Left hindlimb (tissue), 1 donor: ENCODE results near the gene NFATC2.

Source experiments
- DNase-seq: peaks from one replicate; pipeline ENCODE4 v3.0.0-alpha.2; 2018

The NFATC2 gene

DNA sequence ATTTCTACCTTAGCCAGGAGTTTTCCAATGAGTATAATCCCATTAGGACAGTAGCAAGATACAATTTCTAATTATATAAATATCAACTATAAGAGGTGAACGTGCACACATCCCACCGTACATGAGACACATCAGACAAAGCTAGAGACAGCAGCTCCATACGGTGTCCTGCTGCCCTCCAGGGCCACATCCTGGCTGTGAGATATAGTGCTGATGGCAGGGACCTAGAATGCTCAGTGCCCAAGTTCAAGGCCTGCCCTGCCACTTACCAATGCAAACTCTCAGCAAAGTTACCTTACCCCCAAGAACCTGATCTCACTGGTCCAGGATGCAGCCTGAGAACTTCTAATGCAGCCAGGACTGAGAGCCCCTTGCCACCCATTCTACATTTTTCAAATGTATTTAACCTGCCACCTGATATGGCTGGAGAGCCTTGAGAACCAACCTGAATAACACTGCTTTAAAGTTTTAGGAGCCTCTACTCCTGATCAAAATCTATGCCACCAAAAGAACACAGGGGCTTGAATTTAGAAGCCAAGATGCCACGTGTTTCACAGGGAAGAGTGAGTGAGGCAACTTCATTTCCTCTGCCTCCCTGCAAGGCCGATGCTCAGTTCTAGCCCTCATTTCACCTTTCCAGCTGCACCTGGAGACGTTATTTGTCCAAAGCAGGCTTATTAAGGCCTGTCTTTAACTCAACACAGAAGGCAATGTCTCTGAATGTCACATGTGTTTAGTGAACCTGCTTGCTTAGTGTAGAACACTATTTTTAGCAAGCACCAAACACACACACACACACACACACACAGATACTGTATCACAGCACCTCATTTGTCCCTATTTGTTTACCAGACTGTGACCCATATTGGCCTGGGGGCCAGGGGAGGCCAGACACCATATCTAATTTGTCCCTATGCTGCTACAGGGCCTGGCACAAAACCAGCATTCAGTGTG is 6.1 kb downstream of the NFATC2 start:
- no peak for DNase-seq

DNA sequence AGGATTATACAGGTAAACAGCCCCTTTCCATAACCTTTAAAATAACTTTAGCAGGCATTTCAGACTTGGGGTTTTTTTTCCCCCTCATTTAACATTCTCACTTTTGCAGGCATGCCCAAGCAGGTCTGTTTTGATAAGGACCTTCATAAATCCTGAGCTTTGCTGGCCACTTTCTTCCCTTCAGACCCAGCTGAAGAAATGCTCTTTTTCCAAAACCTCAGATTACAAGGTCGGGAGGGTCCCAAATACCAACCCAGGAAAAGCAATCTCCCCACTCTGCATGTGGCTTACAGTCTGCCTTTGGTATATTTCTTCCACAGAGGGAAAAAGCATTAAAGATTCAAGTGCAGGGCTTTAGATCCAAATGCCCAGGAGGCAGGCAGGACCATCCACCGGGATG is 6.8 kb downstream of the NFATC2 start:
- DNase-seq, result no peak

DNA sequence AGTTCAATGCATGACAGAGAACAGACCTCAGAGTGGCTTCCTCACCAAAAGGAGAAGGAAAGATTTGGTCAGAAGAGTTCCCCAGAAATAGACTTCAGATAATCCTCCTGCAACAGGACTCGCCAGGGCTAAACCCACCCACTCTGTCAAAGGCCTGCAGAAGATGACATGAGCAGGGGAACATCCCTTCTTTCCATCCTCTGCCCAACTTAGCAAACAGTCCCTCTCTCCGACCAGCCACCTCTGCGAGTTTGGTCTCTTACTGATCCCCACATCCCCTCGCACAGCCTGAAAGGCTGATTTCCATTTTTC is 7.5 kb downstream of the NFATC2 start:
- DNase-seq, result no peak

DNA sequence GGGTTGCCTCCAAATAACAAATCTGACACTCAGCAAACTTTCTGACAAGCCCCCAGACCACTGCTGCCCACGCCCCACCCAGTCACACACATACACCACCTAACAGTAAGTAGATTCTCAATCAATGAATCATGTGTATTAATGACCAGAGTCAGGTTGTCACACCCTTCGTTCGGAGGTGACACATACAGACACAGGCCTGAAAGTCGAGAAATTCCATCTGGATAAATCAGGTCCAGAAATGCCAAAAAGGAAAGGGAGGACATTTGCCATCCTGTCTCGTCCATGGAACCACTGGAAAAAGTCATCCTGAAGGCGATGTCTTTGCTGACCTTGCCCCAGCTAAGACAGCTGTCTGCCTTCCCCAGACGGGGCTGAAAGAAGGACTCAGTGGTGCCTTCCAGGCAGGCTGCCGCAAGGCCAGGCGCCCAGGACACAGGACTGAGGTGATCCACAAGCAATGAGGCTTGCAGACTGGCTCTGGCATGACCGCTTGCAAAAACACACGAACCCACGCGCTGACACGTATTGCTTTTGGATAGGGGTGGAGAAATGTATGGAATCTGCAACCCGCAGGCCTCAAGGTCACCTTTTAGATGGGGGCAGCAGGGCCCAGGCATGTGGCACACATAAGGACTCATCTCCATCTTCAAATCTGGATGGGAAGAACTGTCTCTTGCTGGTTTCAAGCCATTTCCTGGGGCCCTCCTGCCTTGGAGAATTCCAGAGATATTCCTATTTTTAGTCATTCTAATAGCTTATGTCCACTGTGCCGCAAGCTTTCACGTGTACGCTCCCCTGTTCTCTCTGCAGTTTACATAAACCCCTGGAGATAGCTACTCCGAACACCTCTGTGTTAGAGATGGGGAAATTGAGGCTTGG is 9.0 kb downstream of the NFATC2 start:
- DNase-seq, result no peak

DNA sequence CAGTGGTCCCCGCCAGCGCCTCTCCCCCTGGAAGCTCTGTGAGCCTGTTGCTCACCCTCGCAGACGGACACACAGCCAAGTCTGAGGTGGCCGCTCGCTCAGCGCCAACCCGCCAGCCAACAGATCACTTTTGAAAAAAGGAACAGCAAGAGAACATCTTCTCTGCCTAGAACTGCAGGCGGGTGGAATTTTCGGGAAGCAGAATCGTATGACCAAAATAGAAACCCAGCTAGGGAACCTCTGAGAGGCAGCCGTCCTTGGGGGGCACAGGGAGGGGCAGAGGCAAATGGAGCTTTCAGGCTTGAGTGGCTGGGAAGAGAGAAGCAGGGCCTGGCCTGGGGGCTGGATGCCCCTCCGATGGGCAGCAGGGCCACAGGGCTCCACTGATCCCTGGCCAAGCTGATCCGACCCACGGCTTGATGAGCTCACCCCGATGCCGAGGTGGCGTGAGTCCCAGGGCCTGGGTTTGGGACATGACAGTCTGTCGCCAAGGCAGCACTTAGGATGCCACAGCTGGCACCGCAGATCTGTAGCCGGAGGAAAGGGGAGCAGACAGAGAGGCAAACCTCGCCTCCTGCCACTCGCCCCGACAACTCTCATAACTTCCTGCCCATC is 9.8 kb downstream of the NFATC2 start:
- peak; percentile 80 for DNase-seq

DNA sequence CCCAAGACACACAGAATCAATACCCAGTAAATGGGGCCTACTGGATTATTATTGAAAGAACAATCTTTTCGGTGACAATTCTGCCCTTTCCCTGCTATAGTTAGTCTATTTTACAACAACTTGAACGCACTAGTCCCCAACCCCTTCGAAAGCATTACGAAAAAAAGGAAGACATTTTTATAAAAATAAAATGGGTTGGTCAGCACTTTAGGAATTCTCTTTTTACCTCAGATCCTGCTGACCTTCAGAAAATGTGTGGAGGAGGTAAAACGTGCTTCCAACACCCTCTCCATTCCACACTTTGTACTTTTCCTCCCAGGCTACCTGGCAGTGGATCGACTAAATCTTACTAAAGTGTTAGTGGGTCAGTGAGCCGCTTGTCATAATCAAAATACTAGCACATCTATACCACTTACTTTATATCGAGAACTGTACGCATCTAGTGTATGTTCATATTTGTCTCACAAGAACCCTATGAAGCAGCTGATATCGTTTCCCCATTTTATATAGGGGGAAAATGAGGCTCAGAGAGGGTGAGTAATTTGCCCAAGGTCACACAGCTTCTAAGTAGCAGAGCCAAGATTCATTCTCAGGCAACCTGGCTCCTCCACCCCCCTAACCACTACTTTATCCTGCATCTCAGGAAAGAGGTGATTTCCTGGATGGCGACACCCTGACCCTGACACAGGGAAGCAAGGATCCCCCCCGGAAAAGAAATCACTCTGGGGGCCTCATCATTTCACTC is 10.6 kb downstream of the NFATC2 start:
- DNase-seq, result no peak

DNA sequence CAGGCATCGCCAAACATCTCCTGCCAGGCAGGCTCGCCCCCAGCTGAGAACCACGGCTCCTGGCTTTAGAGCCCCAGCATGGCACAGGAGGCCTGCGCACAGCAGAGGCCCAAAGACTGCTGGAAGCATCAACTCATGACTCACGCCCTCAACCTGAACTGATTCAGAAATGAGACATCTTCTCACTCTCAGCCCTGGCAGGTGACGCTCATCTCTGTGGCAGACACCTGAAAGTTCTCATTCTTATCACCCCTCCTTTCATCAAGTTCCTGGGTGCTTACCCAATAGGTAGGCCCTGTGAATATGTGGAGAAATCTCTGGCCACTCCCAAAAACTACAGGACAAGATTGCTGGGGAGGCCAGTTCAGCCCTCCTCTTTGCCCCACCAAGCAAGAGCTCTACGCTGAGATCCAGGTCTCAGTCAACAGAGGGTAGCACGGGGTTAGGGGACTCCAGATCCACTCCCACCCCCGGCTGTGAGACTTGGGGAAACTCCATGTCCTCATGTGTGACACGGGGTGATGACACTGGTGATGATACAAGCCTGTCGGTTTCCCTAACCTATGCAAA is 11.3 kb downstream of the NFATC2 start:
- no peak for DNase-seq

DNA sequence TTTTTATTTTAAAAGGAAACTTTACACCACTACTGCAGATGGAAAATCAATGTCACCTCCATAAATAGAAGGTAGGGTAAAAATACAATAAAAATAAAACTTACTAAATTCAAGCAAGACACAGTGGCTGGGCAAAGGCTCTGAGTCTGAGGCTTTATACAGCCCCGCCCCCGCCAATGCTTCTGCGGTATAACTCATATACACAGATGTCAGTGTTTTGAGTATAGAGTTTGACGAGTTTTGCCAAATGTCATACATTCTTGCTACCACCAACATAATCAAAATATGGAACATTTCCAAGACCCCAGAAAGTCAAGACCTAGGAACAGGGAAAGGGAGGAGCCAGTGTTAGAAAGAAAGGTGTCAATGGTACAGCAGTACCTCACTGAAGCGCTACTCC is 12.8 kb downstream of the NFATC2 start:
- DNase-seq, result no peak

DNA sequence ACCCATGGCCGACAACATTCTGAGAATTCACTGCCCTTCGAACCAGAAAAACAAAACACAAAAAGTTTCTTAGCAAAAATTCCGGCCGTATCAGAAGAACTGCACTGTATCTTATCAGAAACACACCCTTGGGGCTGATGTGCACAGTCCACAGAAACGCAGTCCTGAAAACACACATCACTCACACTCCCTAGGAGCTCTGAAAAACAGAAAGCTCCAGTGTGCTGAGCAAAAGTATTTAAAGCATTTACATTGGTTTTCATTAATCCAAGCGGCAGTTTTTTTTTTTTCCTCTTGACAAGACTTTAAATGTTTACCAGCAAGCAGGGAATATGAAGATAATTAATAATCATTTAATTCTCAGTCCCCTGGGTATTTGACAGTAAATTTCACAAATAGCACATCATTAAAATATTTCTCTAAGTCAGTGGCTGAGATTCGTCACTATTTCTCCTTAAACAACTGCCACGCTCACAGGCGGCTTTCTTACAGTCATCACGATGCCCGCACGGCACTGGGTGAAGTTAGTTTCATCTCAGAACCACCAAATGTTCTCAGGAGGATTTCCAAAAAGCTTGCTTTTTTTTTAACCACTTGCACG is 13.3 kb downstream of the NFATC2 start:
- no peak for DNase-seq

DNA sequence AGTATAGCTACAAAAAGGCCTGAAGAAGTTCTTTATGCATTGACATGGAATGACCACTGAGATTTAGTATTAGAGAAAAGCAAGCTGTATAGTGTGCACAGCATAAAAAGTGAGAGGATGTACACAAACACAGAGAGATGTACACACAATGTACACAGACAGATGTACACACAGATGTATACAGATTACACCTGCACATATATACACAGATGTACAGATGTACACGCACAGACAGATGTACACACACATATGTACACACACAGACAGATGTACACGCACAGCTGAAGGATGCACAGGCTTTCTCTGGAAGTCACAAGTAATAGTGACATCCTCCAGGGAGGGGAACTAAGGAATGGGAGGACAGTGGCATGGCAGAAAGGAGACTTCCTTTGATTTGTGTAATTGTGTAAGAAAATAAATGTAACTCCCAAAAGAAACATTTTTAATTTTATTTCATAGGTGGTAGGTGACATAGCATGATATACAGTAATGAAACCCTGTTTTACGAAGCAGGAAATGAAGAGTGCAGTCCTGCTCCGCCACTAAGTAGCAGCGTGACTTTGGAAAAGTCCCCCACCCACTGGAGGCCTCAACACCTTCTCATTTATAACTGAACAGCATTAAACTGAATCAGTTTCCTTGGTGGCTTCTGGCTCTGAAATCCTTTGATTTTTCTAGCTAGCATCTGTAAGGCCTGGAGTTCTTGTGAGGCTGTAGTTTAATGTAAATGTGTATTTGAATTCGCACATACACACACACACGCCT is 14.1 kb downstream of the NFATC2 start:
- no peak for DNase-seq

DNA sequence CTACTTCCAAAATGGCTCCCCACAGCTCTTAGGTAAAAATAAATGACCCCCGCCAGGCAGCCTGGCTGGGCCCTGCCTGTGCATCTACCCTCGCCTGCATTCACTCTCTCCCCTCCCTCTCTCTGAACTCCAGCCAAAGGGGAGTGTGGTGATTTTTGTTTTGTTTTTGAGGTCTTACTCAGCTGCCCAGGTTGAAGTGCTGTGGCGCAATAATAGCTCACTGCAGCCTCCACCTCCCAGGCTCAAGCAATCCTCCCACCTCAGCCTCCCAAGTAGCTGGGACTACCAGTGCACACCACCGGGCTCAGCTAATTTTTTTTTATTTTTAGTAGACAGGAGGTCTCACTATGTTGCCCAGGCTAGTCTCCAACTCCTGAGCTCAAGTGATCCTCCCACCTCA is 15.8 kb downstream of the NFATC2 start:
- DNase-seq, result no peak

DNA sequence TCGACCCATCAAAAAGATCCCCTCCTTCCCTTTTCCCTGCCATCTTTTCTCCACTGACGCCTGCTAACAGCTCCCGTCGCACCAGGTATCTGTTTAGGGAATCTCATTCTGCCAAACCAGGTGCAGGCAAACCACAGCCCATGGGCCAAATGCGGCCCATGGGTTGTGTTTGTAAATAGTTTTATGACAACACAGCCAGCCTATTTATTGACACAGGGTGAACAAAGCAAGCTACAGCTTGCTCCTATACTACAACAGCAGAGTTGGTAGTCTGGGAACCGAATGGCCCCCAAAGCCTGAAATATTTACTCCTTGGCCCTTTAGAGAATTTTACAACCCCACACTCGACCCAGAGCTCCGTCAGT is 16.4 kb downstream of the NFATC2 start:
- no peak for DNase-seq

DNA sequence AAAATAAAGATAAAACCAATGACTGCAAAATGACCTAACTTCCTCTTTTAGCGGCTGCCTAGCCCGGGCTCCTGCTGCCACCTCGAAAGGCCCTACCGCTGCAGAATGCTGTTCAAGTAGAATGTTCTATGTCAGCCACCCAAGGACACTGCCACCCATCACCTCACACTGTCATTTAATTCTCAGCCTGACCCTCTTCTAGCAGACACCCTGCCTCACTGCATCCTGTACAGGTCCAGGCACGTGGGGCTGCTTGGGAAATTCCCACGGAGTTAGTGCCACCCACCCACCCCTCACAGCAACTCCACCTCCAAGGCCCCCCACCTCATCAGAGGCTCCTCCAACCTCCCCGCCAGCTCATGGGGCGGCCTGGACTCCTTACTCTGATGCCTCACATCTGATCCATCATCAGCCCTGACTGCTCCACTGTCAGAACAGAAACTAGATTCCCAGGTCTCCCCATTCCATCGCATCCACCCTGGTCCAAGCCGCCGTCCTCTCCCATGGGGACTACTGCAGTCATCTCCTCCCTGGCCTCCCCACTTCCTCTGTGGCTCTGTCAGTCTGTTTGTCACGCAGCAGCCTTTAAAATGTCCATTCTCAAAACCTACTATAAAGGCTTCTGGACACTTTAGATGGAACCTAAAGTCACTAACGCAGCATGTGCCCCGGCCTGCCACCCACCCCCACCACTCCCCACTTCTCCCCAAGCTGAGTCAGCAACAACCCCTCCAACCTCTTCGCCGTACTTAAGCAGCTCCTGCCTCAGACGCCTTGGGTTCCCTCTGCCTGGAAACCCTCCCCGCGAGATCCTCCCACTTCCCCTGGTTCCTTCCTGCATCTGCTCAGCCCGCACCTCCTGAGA is 17.0 kb downstream of the NFATC2 start:
- DNase-seq, result no peak

DNA sequence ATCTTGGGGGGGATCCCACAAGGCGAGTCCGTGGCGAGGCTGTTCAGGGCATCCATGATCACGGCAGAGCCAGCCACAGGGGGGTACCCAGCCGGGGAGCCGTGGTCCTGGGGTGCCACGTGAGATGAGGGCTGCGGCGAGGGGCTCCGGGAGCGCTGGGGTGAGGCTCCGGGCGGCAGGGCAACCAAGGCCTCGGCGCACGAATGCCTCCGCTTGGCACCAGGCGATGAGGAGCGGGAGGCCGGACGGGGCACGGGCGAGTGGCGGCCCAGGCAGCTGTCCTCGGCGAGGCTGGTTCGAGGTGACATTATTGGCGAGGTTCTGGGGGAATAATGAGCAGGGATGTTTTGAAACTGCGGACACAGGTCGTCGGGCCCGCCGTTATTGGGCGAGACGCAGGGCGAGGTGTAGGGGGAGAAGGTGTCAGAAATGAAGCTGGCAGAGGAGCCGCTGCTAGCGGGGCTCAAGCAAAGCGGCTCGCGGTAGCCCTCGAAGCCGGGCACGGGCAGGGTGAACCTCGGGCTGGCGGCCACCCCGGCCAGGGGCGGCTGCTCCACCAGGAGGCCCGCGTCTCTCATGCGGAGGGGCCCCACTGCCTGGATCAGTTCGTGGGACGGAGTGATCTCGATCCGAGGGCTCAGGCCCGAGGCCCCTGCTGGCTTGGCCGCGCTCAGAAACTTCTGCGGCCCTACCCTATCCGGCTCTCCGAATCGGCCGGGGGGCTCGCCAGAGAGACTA is 19.1 kb downstream of the NFATC2 start:
- no peak for DNase-seq

DNA sequence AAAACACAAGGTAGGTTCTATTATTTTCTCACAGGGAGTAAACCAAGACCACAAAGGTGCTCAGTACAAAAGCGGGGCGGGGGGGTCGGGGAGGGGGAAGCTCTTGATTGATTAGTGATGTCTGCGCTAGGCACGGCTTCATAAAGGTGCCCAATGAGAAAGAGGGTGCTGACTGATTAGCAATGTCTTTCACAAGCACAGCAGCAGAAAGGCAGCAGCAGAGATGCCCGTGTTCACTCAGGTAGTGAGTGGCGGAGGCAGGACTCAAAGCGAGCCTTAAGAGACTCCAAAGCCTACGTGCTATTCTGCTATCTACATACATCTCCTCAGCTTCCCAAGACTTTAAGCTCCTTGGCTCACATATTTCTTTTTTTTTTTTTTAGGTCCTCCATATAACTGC is 20.3 kb downstream of the NFATC2 start:
- DNase-seq, result no peak

DNA sequence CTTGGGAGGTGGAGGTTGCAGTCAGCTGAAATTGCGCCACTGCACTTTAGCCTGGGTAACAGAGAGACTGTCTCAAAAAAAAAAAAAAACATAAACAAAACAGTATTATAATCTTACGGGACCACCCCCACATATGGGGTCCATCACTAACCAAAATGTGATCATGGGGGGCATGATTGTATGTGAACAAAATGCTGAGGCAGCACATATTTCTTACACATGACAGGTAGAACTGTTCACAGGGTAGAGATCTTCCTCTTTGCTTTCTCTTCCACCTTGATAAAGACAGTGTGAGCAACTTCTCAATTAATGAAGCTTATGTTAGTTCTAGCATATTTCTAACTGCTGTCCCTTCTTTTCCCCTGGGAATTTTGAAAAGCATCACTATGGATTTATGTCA is 24.7 kb downstream of the NFATC2 start:
- no peak for DNase-seq

DNA sequence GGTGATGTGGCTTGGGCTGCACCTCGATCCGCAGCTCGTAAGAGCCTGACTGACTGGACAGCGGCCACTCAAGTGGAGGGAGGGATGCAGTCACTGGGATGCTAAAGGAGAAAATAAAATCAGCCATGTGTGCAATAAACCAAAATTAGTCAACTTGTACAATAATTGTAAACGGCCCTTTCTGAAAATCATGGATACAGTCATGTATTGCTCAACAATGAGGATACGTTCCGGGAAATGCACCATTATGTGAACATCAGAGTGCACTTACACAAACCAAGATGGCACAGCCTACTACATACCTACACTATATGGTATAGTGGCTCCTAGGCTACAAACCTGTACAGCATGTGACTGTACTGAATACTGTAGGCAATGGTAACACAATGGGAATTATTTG is 25.7 kb downstream of the NFATC2 start:
- DNase-seq, result no peak

DNA sequence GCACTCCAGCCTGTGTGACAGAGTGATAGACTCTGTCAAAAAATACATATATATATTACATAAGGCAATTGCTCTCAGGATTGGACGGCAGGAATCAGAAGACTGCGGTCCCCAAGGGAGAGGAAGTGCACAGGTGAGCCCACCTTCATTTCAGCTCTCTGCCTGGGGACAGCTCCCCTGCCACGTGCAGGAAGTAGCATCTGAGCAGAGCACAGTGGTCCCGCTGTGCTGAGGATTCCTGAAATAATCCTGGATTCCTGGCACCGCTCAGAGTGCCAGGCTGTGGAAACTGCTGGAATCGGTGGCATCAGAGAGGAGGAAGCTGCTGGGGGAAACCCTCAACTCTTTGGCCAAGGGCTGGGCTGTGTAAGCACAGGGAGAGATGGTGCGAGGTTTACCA is 27.7 kb downstream of the NFATC2 start:
- DNase-seq, result no peak

DNA sequence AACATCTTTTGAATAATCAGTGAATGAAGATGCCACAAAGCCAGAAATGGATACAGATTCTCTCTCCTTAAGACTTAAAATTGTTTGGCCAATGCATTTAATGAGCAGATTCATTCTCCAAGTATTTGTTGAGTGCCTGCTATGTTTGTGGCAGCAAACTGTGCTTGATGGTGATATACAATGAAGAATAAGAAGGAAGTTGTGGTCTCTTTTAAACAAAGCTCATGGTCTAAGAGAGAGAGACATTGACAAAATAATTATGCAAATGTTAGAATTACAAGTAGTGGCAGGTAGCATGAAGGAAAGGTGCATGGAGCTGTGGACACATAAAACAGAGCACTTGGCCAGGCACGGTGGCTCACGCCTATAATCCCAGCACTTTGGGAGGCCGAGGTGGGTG is 28.3 kb downstream of the NFATC2 start:
- no peak for DNase-seq

DNA sequence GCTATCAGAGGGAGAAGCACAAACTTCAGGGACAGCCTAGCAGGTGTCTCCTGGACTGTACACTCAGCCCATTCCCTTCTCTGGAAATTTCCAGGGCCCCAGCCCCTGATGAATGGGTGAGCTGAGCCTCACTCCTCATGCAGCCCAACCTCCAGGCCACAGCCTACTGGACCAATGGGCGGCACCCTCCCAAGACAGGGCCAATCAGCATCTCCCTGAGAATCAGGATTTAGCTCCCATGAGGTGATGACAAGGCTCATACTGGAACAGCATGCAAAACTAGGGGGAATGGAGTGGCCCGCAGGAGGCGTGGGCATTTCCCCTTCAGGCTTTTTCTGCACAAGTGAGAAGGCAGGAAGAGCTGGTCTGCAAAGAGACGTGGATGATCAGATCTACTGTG is 29.0 kb downstream of the NFATC2 start:
- no peak for DNase-seq
